Mesenchymal stem cell (in vitro differentiated cells and primary cell): ENCODE measurements around the gene MORN4.

Experiments
- DNase-seq: peaks from one replicate; pipeline ENCODE4 v3.0.0-alpha.2; 2013
- H2AFZ ChIP-seq: one replicate; pipeline ENCODE4 v1.6.1; 2013; ENCODE audit warnings: low read depth, mild to moderate bottlenecking, control low read depth, inconsistent platforms, low read length, moderate library complexity
- H2AK5ac ChIP-seq: 2 replicates; pipeline ENCODE4 v1.6.1; 2013; ENCODE audit warnings: low read length, moderate library complexity, mild to moderate bottlenecking, inconsistent platforms; ENCODE audit not compliant: severe bottlenecking
- H2BK120ac ChIP-seq: one replicate; pipeline ENCODE4 v1.6.1; 2013; ENCODE audit warnings: low read depth, mild to moderate bottlenecking, inconsistent platforms, low read length, moderate library complexity
- H2BK12ac ChIP-seq, 2 experiments: one replicate each; pipeline ENCODE4 v1.6.1; 2013; ENCODE audit warnings: inconsistent platforms in 2 of 2, low read length in 2 of 2, mild to moderate bottlenecking in 2 of 2, moderate library complexity in 2 of 2, control low read depth in 1 of 2
- H2BK15ac ChIP-seq: one replicate; pipeline ENCODE4 v1.6.1; 2013; ENCODE audit warnings: mild to moderate bottlenecking, low read depth, inconsistent platforms; ENCODE audit not compliant: poor library complexity, severe bottlenecking
- H2BK5ac ChIP-seq: 2 replicates; pipeline ENCODE4 v1.6.1; 2013; ENCODE audit warnings: low read depth, mild to moderate bottlenecking, low read length, control low read depth, inconsistent platforms; ENCODE audit not compliant: poor library complexity, severe bottlenecking
- H3K14ac ChIP-seq, 2 experiments: one replicate each; pipeline ENCODE4 v1.6.1; 2013; ENCODE audit warnings: inconsistent platforms in 2 of 2, low read length in 2 of 2, control low read depth in 1 of 2, mild to moderate bottlenecking in 1 of 2, moderate library complexity in 1 of 2
- H3K18ac ChIP-seq, 2 experiments: one replicate each; pipeline ENCODE4 v1.6.1; 2013; ENCODE audit warnings: inconsistent platforms in 2 of 2, low read length in 2 of 2, control low read depth in 1 of 2, low read depth in 1 of 2, mild to moderate bottlenecking in 1 of 2
- H3K23ac ChIP-seq, 2 experiments: one replicate each; pipeline ENCODE4 v1.6.1; 2013; ENCODE audit warnings: inconsistent platforms in 2 of 2, low read length in 2 of 2, mild to moderate bottlenecking in 2 of 2, moderate library complexity in 2 of 2, control low read depth in 1 of 2
- H3K27ac ChIP-seq: 2 replicates; pipeline ENCODE4 v1.5.1; 2013; ENCODE audit warnings: mild to moderate bottlenecking, moderate library complexity, low read length, control low read depth, inconsistent platforms; ENCODE audit not compliant: poor library complexity, severe bottlenecking
- H3K27me3 ChIP-seq, 2 experiments: 2 replicates each; pipeline versions ENCODE4 v1.6.1 to v1.7.0; 2013; ENCODE audit warnings: low read length in 2 of 2, mild to moderate bottlenecking in 2 of 2, moderate library complexity in 2 of 2, control low read depth in 1 of 2, inconsistent platforms in 1 of 2; ENCODE audit not compliant: control insufficient read depth in 1 of 2, insufficient read depth in 1 of 2
- H3K36me3 ChIP-seq, 2 experiments: 2 replicates each; pipeline versions ENCODE4 v1.6.1 to v1.7.0; 2013; ENCODE audit warnings: low read length in 2 of 2, control low read depth in 1 of 2, inconsistent platforms in 1 of 2, low read depth in 1 of 2, mild to moderate bottlenecking in 1 of 2; ENCODE audit not compliant: insufficient read depth in 2 of 2, control insufficient read depth in 1 of 2
- H3K4ac ChIP-seq, 2 experiments: one replicate each; pipeline ENCODE4 v1.6.1; 2013; ENCODE audit warnings: inconsistent platforms in 2 of 2, low read length in 2 of 2, mild to moderate bottlenecking in 2 of 2, moderate library complexity in 2 of 2, control low read depth in 1 of 2, low read depth in 1 of 2
- H3K4me1 ChIP-seq: 2 replicates; pipeline ENCODE4 v1.6.1; 2013; ENCODE audit warnings: low read depth, low read length, control low read depth; ENCODE audit not compliant: control insufficient read depth, insufficient read depth
- H3K4me2 ChIP-seq: 2 replicates; pipeline ENCODE4 v1.6.1; 2013; ENCODE audit warnings: low read length, mild to moderate bottlenecking, inconsistent platforms; ENCODE audit not compliant: poor library complexity, severe bottlenecking
- H3K4me3 ChIP-seq, 2 experiments: 2 replicates each; pipeline versions ENCODE4 v1.5.1 to v1.7.0; 2013; ENCODE audit warnings: low read length in 2 of 2, mild to moderate bottlenecking in 2 of 2, control low read depth in 1 of 2, low read depth in 1 of 2; ENCODE audit not compliant: insufficient read depth in 1 of 2
- H3K79me1 ChIP-seq: replicated peaks from 2 replicates; pipeline ENCODE4 v1.6.1; 2013; ENCODE audit warnings: mild to moderate bottlenecking, control low read depth, low read length, inconsistent platforms; ENCODE audit not compliant: poor library complexity, severe bottlenecking
- H3K9ac ChIP-seq: 2 replicates; pipeline ENCODE4 v1.7.0; 2013; ENCODE audit warnings: mild to moderate bottlenecking, low read length, moderate library complexity
- H3K9me3 ChIP-seq: 2 replicates; pipeline ENCODE4 v1.7.0; 2013; ENCODE audit warnings: mild to moderate bottlenecking, low read length; ENCODE audit not compliant: control insufficient read depth
- H4K8ac ChIP-seq: one replicate; pipeline ENCODE4 v1.6.1; 2013; ENCODE audit warnings: inconsistent platforms, mild to moderate bottlenecking, low read length, moderate library complexity
- H4K91ac ChIP-seq: one replicate; pipeline ENCODE4 v1.6.1; 2013; ENCODE audit warnings: mild to moderate bottlenecking, low read length, inconsistent platforms
- WGBS: methylation state at CpG from one replicate; pipeline ENCODE4 v1.1.7; 2013; ENCODE audit warnings: mixed read lengths; 5-methylcytosine and 5-hydroxymethylcytosine counted together

MORN4 gene

GRCh38 chr10:97583476-97583875 is 49.8 kb downstream of the MORN4 start:
- Histone ChIP-seq H3K18ac (no peak overlapping the region), H4K91ac (peak overlapping the region; percentile 63), H2AK5ac (peak overlapping the region; percentile 87), H3K14ac (no peak overlapping the region), H3K23ac (no peak overlapping the region), H2BK12ac (no peak overlapping the region), H3K4me1 (peaks cover 31% of the 10 kb centered on the region), H3K9me3 (no peaks in the 10 kb centered on the region), H3K9ac (no peak overlapping the region), H2BK15ac (peak overlapping the region; percentile 6), H3K4me3 (no peak overlapping the region), H3K27ac (peak overlapping the region; percentile 69), H2AFZ (no peak overlapping the region), H3K27me3 (no peaks in the 10 kb centered on the region), H4K8ac (peak overlapping the region; percentile 69), H3K4me2 (no peak overlapping the region), H3K36me3 (peaks cover 0 to 6% of the 10 kb centered on the region in 2 experiments), H3K4ac (no peak overlapping the region), H2BK5ac (peak overlapping the region; percentile 3), H3K79me1 (peaks cover 6% of the 10 kb centered on the region), H2BK120ac (no peak overlapping the region)
- DNase-seq: no peak
- WGBS: 90% methylated on average over 13 of the region's 13 CpGs

GRCh38 chr10:97582169-97582568 is 51.1 kb downstream of the MORN4 start:
- Histone ChIP-seq H3K4me2 (no peak overlapping the region), H3K27ac (no peak overlapping the region), H2AFZ (no peak overlapping the region), H2BK5ac (no peak overlapping the region), H4K8ac (no peak overlapping the region), H3K4ac (no peak overlapping the region), H3K9ac (no peak overlapping the region), H2BK120ac (no peak overlapping the region), H3K27me3 (no peaks in the 10 kb centered on the region), H3K36me3 (peaks cover 0 to 6% of the 10 kb centered on the region in 2 experiments), H3K18ac (no peak overlapping the region), H3K23ac (no peak overlapping the region), H3K14ac (no peak overlapping the region), H2AK5ac (peak overlapping the region; percentile 62), H3K9me3 (no peaks in the 10 kb centered on the region), H2BK12ac (no peak overlapping the region), H3K4me1 (peaks cover 31% of the 10 kb centered on the region), H2BK15ac (no peak overlapping the region), H3K4me3 (no peak overlapping the region), H3K79me1 (peaks cover 6% of the 10 kb centered on the region), H4K91ac (no peak overlapping the region)
- no peak for DNase-seq
- WGBS: 92% methylated on average over 8 of the region's 8 CpGs

- H3K4me2 ChIP-seq: no peak overlapping the region
- H3K27me3 ChIP-seq: no peaks in the 10 kb centered on the region
- no peak overlapping the region for H2BK120ac ChIP-seq
- H3K9ac ChIP-seq: no peak overlapping the region
- H3K27ac ChIP-seq: no peak overlapping the region
- no peak overlapping the region for H4K8ac ChIP-seq
- no peaks in the 10 kb centered on the region for H3K9me3 ChIP-seq
- no peak overlapping the region for H3K18ac ChIP-seq
- H2BK15ac ChIP-seq: no peak overlapping the region
- H3K4me1 ChIP-seq: peaks cover 28% of the 10 kb centered on the region
- WGBS: 96% methylated on average over 7 of the region's 9 CpGs
- no peak for DNase-seq
- no peak overlapping the region for H3K23ac ChIP-seq
- H3K79me1 ChIP-seq: peaks cover 1% of the 10 kb centered on the region
- no peak overlapping the region for H3K4me3 ChIP-seq
- H3K36me3 ChIP-seq: peaks cover 0 to 6% of the 10 kb centered on the region in 2 experiments
- H2BK12ac ChIP-seq: no peak overlapping the region
- no peak overlapping the region for H3K14ac ChIP-seq
- H3K4ac ChIP-seq: no peak overlapping the region
- H2AK5ac ChIP-seq: peak overlapping the region; percentile 8
- H2BK5ac ChIP-seq: no peak overlapping the region
- no peak overlapping the region for H2AFZ ChIP-seq
- H4K91ac ChIP-seq: no peak overlapping the region
Observed at GRCh38 chr10:97580421-97581367, 52.6 kb downstream of the MORN4 start.

- Histone ChIP-seq H3K14ac (no peak overlapping the region), H4K8ac (no peak overlapping the region), H3K4me2 (no peak overlapping the region), H2AK5ac (no peak overlapping the region), H3K18ac (no peak overlapping the region), H3K4me1 (peaks cover 26% of the 10 kb centered on the region), H3K23ac (no peak overlapping the region), H2BK15ac (no peak overlapping the region), H4K91ac (no peak overlapping the region), H3K9ac (peak overlapping the region; percentile 43), H3K36me3 (peaks cover 0 to 6% of the 10 kb centered on the region in 2 experiments), H2BK12ac (no peak overlapping the region), H3K79me1 (no peaks in the 10 kb centered on the region), H2BK120ac (no peak overlapping the region), H3K27me3 (no peaks in the 10 kb centered on the region), H2BK5ac (no peak overlapping the region), H3K9me3 (no peaks in the 10 kb centered on the region), H3K27ac (no peak overlapping the region), H3K4me3 (peak overlapping the region in 1 of 2 experiments; percentile 61), H3K4ac (no peak overlapping the region), H2AFZ (no peak overlapping the region)
- 96% methylated on average over 35 of the region's 40 CpGs for WGBS
- DNase-seq: no peak
Observed at GRCh38 chr10:97578171-97578844, 55.0 kb downstream of the MORN4 start.
